ENCODE data around the gene SRSF1. TPM values are rescaled to one million over a fixed set of nuclear protein-coding genes. Genes with fewer than 3 reads are reported as not detected.

Gene SRSF1
- total RNA-seq, 3 donors from 2014 or later (not counting 1 experiment from before 2014, with no cell fraction given) = 125 to 157 (median 137) TPM

GRCh38 chr17:57984936-57985674 lies 21.9 kb downstream of the SRSF1 start:
- H3K4me3 Mint-ChIP-seq = peak overlapping the region; percentile 64
- DNase-seq (no peak), ATAC-seq (no peak)
- 88% methylated on average over 2 of the region's 4 CpGs for WGBS (ENCODE audit: insufficient coverage)
- H3K9me3 Mint-ChIP-seq = no peaks in the 10 kb centered on the region
- no peaks in the 10 kb centered on the region for H3K27me3 Mint-ChIP-seq (ENCODE audit: low read depth in 2 of 2)
- peaks cover 31% of the 10 kb centered on the region for H3K4me1 ChIP-seq (ENCODE audit: control insufficient read depth, insufficient read depth, low read length)
- peaks cover 79 to 87% of the 10 kb centered on the region in 2 donors for H3K4me1 Mint-ChIP-seq
- peak overlapping the region; percentile 27 to 79 for H3K27ac Mint-ChIP-seq
- peaks cover 22% of the 10 kb centered on the region for H3K36me3 Mint-ChIP-seq
- H3K36me3 ChIP-seq (ENCODE audit: control insufficient read depth, insufficient read depth, low read length) = peaks cover 23% of the 10 kb centered on the region
- H3K4me3 ChIP-seq (ENCODE audit: low read length) = no peak overlapping the region
- H3K27me3 ChIP-seq (ENCODE audit: control insufficient read depth, insufficient read depth, low read length) = no peaks in the 10 kb centered on the region
- intact Hi-C loops (cut with micrococcal nuclease) = no loop called here
- TF ChIP-seq CTCF (IDR thresholded peaks at IDR 0.05) = no peak
- H3K9me3 ChIP-seq (ENCODE audit: control insufficient read depth, insufficient read depth, low read length) = no peaks in the 10 kb centered on the region
- no peak overlapping the region for H3K27ac ChIP-seq (ENCODE audit: low read length)

- intact Hi-C loops (cut with micrococcal nuclease) = no loop called here
These were observed 22.7 kb downstream of the SRSF1 start for GRCh38 chr17:57984261-57984890.

GRCh38 chr17:57983446-57983845 lies 23.6 kb downstream of the SRSF1 start:
- Histone ChIP-seq H3K4me3 (ENCODE audit: low read length) (no peak overlapping the region), H3K36me3 (ENCODE audit: control insufficient read depth, insufficient read depth, low read length) (peaks cover 39% of the 10 kb centered on the region), H3K4me1 (ENCODE audit: control insufficient read depth, insufficient read depth, low read length) (peaks cover 24% of the 10 kb centered on the region), H3K27me3 (ENCODE audit: control insufficient read depth, insufficient read depth, low read length) (no peaks in the 10 kb centered on the region), H3K27ac (ENCODE audit: low read length) (no peak overlapping the region), H3K9me3 (ENCODE audit: control insufficient read depth, insufficient read depth, low read length) (no peaks in the 10 kb centered on the region)
- Mint-ChIP-seq H3K27me3 (ENCODE audit: low read depth in 2 of 2) (no peaks in the 10 kb centered on the region), H3K9me3 (no peaks in the 10 kb centered on the region), H3K27ac (peak overlapping the region; percentile 27 to 53), H3K36me3 (peaks cover 30% of the 10 kb centered on the region), H3K4me3 (peak overlapping the region; percentile 64), H3K4me1 (peaks cover 73 to 74% of the 10 kb centered on the region in 2 donors)
- WGBS (ENCODE audit: insufficient coverage) = 100% methylated on average over 1 of the region's 1 CpG
- ATAC-seq = no peak
- intact Hi-C loops (cut with micrococcal nuclease) = no loop called here
- TF ChIP-seq CTCF (IDR thresholded peaks at IDR 0.05) = no peak
- DNase-seq = no peak

More at GRCh38 chr17:57984261-57984890, 22.7 kb downstream of the SRSF1 start:
- TF ChIP-seq CTCF (IDR thresholded peaks at IDR 0.05) = no peak
- ATAC-seq = no peak
- Histone ChIP-seq H3K4me1 (ENCODE audit: control insufficient read depth, insufficient read depth, low read length) (peaks cover 31% of the 10 kb centered on the region), H3K9me3 (ENCODE audit: control insufficient read depth, insufficient read depth, low read length) (no peaks in the 10 kb centered on the region), H3K36me3 (ENCODE audit: control insufficient read depth, insufficient read depth, low read length) (peaks cover 29% of the 10 kb centered on the region), H3K4me3 (ENCODE audit: low read length) (no peak overlapping the region), H3K27ac (ENCODE audit: low read length) (no peak overlapping the region), H3K27me3 (ENCODE audit: control insufficient read depth, insufficient read depth, low read length) (no peaks in the 10 kb centered on the region)
- peak overlapping the region; percentile 64 for H3K4me3 Mint-ChIP-seq
- DNase-seq = no peak
- peaks cover 24% of the 10 kb centered on the region for H3K36me3 Mint-ChIP-seq
- 38% methylated on average over 2 of the region's 4 CpGs for WGBS (ENCODE audit: insufficient coverage)
- H3K9me3 Mint-ChIP-seq = no peaks in the 10 kb centered on the region
- H3K27me3 Mint-ChIP-seq (ENCODE audit: low read depth in 2 of 2) = no peaks in the 10 kb centered on the region
- H3K27ac Mint-ChIP-seq = peak overlapping the region; percentile 27 to 53
- peaks cover 79 to 82% of the 10 kb centered on the region in 2 donors for H3K4me1 Mint-ChIP-seq
